ENCODE measurements around the gene UPF1.

Gene UPF1

DNA sequence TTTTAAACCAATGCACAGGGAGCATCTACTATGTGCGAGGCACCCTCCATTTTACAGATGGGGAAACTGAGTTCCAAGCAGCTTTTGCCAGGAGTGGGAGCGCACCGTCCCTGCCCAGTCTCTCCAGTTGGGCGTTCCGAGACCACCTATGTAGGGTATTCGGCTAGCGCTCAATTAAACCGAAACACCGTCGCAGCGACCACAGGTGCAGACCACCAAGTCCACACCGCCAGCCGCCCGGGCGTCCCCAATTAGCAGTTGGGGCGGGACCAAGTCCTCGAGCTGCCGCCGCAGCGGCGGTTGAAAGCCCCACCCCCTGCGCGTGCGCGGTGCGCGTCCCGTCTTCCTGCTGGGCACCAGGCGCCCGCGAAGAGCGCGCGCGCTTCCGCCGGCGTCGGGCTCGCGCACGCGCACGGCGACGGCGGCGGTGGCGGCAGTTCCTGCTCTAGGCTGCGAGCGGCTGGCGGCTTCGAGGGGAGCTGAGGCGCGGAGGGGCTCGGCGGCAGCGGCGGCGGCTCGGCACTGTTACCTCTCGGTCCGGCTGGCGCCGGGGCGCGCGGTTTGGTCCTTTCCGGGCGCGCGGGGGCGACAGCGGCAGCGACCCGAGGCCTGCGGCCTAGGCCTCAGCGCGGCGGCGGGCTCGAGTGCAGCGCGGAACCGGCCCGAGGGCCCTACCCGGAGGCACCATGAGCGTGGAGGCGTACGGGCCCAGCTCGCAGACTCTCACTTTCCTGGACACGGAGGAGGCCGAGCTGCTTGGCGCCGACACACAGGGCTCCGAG, at the start of gene UPF1:
Gene UPF1 (plus strand): TSS at position 436 of the 782 bp plus-strand sequence. CDS start 251 bp downstream, at position 687.
- DNase-seq = peak; percentile 99
- H3K36me3 Mint-ChIP-seq (ENCODE audit: low read depth) = peaks cover 24% of the 10 kb centered on the region
- peaks cover 37% of the 10 kb centered on the region for H3K27me3 Mint-ChIP-seq (ENCODE audit: low read depth, poor library complexity)
- H3K9me3 Mint-ChIP-seq = peaks cover 10% of the 10 kb centered on the region
- no peak for TF ChIP-seq CTCF (IDR thresholded peaks at IDR 0.05)
- H3K4me1 Mint-ChIP-seq = peaks cover 38% of the 10 kb centered on the region
- peak within 1 kb of the TSS; percentile 98 for H3K4me3 Mint-ChIP-seq
- H3K27ac Mint-ChIP-seq = peak within 1 kb of the TSS; percentile 96

DNA sequence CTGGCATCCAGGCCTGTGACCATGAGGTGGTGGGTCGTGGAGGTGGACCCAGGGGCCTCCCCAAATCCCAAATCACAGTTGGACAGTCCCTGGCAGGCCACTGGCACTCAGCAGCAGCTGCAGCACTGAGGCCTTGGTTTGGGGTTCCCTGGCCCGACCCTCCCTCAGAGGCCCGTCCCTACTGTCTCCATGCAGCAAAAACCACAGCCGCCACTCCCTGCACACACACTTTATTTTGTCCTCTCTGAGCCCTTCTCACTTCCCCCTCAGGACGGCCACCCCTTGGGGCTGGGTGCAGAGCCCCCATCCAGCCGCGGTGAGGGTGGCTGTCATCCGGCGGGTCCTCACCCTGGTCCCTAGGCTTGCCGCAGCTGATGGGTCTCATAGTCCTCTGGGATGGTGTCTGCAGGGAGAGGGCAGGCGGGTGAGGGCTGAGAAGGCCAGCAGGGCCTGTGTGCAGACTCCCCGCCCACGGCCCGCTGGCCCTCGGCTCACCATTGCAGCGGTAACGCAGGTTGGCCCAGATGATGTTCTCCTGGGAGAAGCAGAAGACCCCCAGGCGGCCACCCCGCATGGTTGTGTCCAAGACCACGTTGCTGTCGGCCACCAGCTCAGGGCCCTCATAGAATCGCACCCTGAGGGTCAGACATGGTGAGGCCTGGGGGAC, 49.1 kb upstream of the UPF1 start:
- no peak for TF ChIP-seq CTCF (IDR thresholded peaks at IDR 0.05)
- Mint-ChIP-seq H3K9me3 (peaks cover 10% of the 10 kb centered on the region), H3K4me3 (no peak overlapping the region), H3K4me1 (peaks cover 22% of the 10 kb centered on the region), H3K36me3 (ENCODE audit: low read depth) (peaks cover 5% of the 10 kb centered on the region), H3K27ac (no peak overlapping the region), H3K27me3 (ENCODE audit: low read depth, poor library complexity) (peaks cover 82% of the 10 kb centered on the region)
- DNase-seq = no peak

DNA sequence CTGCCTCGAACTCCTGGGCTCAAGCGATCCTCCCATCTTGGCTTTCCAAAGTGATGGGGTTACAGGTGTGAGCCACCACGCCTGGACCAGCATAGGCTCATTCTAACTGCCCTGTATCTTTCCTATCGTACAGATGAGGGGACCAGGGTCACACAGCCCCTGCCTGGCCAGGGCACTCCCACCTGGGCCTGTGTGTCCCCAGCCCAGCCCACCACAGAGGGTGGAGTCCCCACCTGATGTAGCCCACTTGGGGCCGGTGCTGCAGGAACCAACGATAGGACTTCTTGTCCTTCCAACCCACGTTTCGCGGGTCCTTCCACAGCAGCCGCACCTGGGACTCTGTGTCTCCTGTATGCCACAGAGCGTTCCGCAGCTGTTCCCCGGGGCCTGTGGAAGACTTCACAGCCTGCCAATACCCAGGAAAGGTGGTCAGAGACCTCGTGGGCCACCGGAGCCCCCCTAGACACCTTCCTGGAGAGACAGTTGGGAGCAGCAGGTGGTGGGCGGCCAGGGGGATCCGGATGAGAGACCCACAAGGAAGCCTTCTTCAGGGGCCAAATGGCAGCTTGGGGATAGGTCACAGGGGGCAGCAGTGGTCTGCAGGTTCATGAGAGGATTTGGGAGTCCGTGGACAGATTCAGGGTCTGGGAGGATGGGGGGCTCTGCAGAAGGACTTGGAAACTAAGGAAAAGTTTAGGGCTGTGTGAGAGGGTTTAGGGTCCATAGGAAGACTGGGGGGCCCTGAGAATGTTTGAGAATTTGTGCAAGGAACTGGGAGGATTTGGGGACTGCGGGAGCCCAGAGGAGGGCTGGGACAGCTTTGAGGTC, 47.6 kb upstream of the UPF1 start:
- H3K27me3 Mint-ChIP-seq (ENCODE audit: low read depth, poor library complexity) = peaks cover 82% of the 10 kb centered on the region
- H3K4me1 Mint-ChIP-seq = peaks cover 24% of the 10 kb centered on the region

GRCh38 chr19:18784786-18785120, 47.0 kb upstream of the UPF1 start:
- peaks cover 10% of the 10 kb centered on the region for H3K9me3 Mint-ChIP-seq
- no peak for DNase-seq
- peaks cover 83% of the 10 kb centered on the region for H3K27me3 Mint-ChIP-seq (ENCODE audit: low read depth, poor library complexity)
- H3K4me1 Mint-ChIP-seq = peaks cover 27% of the 10 kb centered on the region
- no peak for TF ChIP-seq CTCF (IDR thresholded peaks at IDR 0.05)
- H3K27ac Mint-ChIP-seq = no peak overlapping the region
- H3K4me3 Mint-ChIP-seq = no peak overlapping the region
- peaks cover 5% of the 10 kb centered on the region for H3K36me3 Mint-ChIP-seq (ENCODE audit: low read depth)

More for the DNA sequence above, 47.6 kb upstream of the UPF1 start:
- peaks cover 10% of the 10 kb centered on the region for H3K9me3 Mint-ChIP-seq
- no peak overlapping the region for H3K27ac Mint-ChIP-seq
- no peak for TF ChIP-seq CTCF (IDR thresholded peaks at IDR 0.05)
- H3K4me3 Mint-ChIP-seq = no peak overlapping the region
- DNase-seq = no peak
- H3K36me3 Mint-ChIP-seq (ENCODE audit: low read depth) = peaks cover 5% of the 10 kb centered on the region

GRCh38 chr19:18785179-18786124, 46.3 kb upstream of the UPF1 start:
- Mint-ChIP-seq H3K4me3 (peak overlapping the region; percentile 66), H3K9me3 (peaks cover 14% of the 10 kb centered on the region), H3K27me3 (ENCODE audit: low read depth, poor library complexity) (peaks cover 86% of the 10 kb centered on the region), H3K4me1 (peaks cover 33% of the 10 kb centered on the region), H3K27ac (no peak overlapping the region), H3K36me3 (ENCODE audit: low read depth) (peaks cover 5% of the 10 kb centered on the region)
- TF ChIP-seq CTCF (IDR thresholded peaks at IDR 0.05) = no peak
- peak; percentile 97 for DNase-seq

All from nephron progenitor cell (in vitro differentiated cells).